ENCODE data around the gene PLN. TPM values are rescaled to one million over a fixed set of nuclear protein-coding genes. Genes with fewer than 3 reads are reported as not detected.

PLN gene
- total RNA-seq, 1 donor from 2014 or later = 0.82 TPM

DNA sequence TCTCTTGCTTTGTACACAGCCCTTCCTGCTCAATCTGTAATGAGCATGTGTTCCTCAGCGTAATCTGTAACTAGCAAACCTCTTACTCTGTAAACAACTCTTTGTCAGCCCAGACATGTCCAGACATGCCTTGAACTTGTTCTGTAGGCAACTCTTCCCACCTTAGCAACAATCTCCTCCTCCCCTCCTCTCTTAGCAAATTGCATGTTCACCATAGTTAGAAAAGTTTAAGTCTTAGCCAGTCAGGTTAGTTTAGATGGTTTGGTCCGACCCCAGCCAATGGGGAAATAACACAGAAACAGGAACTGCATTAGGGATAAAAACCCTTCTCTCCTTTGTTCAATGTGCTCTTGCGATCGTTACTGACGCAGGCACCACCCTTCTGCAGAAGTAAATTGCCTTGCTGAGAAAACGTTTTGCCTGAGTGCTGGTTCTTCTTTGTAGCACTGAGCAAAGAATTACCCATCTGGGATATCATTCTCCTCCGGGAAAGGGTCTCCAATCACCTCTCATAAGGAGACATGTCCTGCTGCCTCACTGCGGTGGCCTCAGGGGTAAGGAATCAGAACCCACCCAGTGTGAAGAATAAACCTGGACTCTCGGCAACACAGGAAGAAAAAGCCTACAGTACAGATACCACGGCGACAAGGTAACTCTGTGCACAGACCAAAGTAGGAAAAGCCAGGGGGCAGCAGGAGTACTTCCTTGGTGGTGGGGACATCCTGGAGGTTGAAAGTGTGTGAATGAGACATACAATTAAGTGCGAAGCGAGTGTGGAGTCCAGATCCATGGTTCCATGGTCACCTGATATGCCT, 26.2 kb downstream of the PLN start:
- DNase-seq (ENCODE audit: low spot score in 2 of 2) (no peak), FAIRE-seq (no peak)

DNA sequence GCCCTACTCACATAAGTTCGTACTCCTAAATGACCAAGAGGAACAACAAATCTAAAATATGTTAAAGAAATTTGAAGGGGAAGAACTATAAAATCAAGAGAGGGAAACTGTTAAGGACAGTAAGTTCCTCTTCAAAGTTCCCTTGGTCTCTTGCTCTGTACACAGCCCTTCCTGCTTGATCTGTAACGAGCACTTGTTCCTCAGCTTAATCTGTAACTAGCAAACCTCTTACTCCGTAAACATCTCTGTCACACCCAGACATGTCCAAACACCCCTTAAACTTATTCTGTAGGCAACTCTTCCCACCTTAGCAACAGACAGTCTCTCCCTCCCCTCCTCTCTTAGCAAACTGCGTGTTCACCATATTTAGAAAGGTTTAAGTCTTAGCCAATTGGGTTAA, 29.9 kb downstream of the PLN start:
- DNase-seq (ENCODE audit: low spot score in 2 of 2) (no peak), FAIRE-seq (no peak)

DNA sequence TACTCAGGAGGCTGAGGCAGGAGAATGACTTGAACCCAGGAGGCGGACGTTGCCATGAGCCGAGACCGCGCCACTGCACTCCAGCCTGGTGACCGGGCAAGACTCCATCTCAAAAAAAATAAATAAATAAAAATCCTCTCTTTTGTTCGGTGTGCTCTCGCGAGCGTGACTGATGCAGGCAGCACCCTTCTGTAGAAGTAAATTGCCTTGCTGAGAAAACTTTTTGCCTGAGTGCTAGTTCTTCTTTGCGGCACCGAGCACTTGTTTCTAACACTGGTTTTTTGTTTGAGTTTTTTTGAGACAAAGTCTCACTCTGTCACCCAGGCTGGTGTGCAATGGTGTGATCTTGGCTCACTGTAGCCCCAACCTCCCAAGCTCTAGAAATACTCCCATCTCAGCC, 30.5 kb downstream of the PLN start:
- DNase-seq (ENCODE audit: low spot score in 2 of 2) (no peak), FAIRE-seq (no peak)

DNA sequence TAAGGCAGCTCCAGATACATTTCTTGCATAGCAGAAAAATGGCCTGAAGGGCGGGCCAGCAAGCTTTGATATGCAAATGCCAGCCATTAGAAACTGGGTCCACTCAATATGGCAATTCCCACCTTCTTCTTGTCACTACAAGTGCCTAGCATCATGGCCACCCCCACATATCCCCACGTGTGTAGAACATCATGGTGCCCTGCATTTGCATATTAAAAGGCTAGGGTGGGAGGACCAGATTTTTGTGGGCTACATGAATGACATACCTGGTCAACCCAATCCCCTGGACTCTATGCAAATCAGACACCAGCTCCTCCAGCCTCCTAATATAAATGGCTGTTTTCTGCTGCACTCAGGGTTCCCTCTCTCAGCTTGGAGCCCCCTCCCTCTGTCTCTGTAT, 31.7 kb downstream of the PLN start:
- no peak for DNase-seq (ENCODE audit: low spot score in 2 of 2)
- no peak for FAIRE-seq

DNA sequence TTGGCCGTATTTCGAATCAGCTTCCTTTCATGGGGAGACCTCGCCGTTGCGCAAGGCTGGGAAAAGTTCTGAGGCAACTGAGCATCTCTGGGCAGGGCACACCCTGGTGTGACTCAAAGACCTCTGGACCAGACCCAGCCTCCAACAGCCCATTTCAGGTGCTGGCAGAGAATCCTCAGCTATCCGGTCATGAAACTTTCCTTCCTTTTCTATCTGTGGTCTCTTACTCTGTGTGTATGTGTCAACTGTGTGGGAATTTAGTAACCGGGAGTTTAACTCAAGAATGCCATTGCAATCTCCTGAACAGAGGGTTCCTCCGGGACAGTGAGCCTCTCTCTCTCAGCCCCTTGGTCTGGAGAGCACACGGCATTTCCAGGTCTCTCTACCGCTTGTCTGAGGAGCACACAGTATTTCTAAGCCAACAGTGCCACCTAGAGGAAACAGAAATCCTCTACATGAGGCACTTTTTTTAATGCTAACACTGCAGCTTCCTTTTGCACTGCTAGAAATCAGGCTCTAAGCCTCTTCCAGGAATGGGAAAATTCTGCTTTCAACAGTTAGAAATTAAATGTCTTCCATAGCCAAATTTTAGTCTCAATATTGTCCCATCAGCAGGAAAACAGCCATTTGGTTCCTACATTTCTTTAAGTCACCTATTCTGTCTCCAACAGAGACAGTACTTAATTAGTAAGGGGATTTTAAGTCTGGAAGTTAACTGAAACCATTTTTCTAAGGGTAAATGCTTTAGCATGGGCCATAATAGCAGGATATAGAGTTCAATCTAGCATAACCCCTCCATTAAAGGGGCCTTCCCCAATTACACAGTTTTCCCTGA, 32.7 kb downstream of the PLN start:
- DNase-seq (ENCODE audit: low spot score in 2 of 2) = peak; percentile 10 to 50
- no peak for FAIRE-seq

DNA sequence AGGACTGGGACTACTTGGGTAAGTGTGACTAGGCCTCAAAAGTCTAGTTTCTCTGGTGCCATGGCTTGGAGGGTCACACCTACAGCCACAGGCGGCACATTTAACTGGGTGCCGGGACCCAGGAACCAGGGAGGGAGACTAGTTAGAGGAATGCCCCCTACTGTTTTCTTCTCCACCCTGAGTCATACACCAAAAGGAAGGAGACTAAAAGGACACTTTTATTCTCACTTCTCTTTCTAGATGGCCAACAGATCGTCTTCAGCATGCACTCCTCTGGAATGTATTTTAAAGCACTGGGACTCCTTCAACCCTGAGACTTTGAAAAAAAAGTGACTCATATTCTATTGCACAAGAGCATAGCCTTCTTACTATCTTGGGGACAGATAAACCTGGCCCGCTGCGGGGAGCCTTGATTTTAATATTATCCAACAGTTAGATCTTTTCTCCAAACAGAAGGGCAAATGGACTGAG, 33.4 kb downstream of the PLN start:
- DNase-seq (ENCODE audit: low spot score in 2 of 2) (peak in 1 of 2 donors; percentile 11), FAIRE-seq (no peak)

DNA sequence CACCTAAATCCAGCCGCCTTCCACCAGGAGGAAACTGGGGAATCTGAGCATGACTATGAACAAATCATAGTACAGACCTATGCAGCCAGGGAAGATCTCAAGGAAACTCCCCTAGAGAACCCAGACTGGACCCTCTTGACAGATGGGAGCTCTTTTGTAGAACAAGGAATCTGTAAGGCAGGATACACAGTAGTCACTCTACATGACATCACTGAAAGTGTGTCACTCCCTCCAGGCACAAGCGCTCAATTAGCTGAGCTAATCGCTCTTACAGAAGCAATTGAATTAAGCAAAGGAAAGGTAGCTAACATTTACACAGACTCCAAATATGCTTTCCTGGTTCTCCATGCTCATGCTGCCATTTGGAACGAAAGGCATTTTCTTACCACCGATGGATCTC, 36.8 kb downstream of the PLN start:
- FAIRE-seq = no peak
- no peak for DNase-seq (ENCODE audit: low spot score in 2 of 2)

DNA sequence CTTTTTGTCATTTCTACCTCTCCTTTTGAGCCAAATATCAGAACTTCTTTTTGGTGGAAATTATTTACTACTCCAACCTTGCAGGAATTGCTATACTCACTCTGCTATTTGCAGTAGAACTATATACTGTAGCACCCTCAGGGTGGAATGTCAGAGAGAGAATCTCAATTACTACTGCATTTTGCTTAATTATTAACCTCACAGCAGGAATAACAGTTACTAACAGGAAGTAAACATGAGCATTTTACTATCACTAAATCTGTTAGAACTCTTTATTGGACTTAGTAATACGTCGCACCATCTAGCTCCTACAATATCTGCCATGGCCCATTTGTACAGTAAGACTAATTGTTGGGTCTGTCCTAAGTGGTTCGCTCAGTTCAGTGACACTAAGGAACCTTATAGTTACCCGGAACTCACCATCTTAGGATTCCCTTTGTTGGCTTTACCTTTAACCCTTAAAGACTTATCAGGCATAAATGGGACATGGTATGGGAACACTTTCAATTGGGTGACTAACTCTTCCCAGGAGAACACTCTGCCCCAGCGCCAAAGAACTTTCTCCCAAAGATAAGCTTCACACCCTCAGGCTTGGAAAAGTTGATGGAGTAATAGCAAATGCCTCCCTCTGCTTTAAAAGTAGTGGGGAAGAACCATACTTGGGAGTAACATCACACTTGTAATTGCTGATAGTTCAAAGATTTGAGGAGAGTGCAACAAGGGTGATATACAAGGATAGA, 38.8 kb downstream of the PLN start:
- FAIRE-seq = no peak
- DNase-seq (ENCODE audit: low spot score in 2 of 2) = no peak

DNA sequence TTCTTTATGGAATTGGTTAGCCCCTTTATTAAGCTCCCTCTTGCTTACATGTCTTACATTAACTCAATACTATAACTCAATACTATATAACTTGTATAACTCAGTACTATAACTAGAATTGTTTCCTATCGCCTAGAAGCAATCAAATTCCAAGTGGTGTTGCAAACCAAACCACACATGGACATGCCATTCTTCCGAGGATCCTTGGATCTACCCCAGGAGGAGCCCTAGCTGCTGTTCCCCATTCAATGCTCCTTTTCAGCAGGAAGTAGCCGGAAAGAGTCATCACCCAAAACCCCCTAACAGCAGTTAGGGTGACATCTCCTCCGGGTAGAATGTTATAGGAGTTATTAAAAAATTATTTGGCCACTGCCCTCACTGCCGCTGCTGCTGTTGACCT, 40.5 kb downstream of the PLN start:
- FAIRE-seq = no peak
- no peak for DNase-seq (ENCODE audit: low spot score in 2 of 2)

DNA sequence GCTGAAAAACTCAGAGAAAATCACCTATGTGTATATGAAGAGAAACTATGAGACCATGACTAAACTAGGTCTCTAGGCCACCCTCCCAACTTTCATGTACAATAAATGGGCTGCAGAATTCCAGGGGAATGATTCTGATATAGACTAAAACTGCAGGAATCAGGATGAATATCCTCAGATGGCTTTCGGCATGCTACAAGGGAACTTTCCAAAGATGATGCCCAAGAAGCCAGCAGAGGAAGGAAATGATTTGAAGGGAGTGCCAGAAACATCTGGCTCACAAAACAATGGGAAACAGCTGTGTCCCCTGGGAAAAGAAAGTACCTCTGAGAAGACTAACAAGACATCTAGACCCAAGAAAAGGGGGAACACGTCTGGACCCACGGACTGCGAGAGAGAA, 41.1 kb downstream of the PLN start:
- no peak for DNase-seq (ENCODE audit: low spot score in 2 of 2)
- no peak for FAIRE-seq

DNA sequence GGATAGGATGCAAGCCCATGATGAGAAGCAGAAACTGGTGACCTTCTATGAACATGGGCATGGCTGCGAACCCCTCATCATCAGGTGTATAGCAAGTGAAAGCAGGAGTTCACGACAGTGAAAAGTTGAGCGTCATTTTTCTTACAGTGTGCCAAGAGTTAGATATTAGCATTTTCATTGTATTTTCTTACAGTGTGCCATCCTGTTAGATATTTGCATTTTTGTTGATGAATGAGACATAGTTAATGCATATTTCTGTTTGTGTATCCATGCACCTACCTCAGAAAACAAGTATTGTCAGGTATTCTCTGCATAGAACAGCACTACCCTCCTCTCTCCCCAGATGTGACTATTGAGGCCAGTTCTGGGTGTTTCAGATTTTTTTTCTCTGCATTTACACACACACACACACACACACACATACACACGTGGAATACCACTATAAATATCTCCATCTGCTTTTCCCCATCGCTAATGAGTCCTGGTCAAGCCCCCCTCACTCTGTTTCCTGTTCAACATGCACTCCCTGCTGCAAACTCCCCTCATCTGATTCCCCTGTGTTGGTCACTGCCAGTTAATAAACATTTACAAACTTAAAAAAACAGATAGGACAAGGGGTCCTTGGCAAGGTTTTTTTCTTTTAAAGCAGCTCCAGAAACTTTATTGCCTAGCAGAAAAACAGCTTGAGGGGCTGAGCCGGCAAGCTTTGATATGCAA, 41.7 kb downstream of the PLN start:
- FAIRE-seq = no peak
- no peak for DNase-seq (ENCODE audit: low spot score in 2 of 2)

DNA sequence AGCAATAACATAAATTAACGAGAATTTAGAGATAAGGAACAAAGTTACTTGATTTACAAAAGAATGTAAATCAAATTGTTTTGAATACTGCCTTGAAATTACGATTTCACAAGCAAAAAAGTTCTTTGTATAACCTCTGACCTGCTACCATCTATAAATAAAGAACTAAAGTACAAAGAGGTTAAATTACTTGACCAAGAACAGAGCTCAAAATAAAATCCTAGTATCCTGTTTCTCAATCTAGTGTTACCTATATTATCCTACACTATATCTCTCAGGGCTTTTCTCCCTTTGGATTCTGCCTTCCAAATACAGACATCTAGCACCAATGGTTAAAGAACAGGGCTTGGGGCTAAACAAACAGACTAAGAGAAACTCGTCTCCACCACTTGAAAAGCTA, 43.8 kb downstream of the PLN start:
- no peak for DNase-seq (ENCODE audit: low spot score in 2 of 2)
- no peak for FAIRE-seq

DNA sequence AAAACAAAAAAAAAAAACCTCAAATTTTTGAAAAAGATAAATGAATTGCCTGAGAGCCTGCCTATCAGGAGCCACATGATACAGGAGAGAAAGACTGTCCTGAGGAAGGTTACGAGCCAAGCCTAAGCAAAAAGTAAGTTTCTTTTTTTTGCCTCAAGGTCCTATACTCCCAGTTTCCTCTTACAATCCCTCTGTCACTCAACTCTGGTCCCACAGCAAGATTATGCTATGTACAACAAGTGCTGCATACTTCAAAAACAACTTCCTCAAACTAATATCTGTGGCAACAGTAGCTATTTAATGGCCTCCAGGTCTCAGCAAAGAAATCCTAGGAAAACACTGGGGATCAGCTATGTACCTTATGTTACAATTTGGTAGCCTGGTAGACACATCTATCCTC, 46.8 kb downstream of the PLN start:
- no peak for FAIRE-seq
- no peak for DNase-seq (ENCODE audit: low spot score in 2 of 2)

DNA sequence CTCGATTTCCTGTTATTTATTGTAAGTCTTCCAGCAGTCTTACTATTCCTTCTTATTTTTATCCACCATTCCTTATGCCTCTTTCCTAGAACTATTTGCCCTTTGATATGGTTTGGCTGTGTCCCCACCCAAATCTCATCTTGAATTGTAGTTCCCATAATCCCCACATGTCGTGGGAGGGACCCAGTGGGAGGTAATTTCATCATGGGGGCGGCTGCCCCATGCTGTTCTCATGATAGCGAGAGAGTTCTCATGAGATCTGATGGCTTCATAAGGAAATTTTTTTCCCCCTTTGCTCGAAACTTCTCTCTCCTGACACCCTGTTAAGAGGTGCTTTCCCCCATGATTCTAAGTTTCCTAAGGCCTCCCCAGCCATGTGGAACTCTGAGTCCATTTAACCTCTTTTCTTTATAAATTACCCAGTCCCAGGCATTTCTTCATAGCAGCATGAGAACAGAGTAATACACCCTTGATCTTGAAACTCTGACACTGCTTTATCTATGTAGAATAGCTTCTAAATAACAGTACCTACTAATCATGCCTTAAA, 48.8 kb downstream of the PLN start:
- no peak for DNase-seq (ENCODE audit: low spot score in 2 of 2)
- FAIRE-seq = no peak

DNA sequence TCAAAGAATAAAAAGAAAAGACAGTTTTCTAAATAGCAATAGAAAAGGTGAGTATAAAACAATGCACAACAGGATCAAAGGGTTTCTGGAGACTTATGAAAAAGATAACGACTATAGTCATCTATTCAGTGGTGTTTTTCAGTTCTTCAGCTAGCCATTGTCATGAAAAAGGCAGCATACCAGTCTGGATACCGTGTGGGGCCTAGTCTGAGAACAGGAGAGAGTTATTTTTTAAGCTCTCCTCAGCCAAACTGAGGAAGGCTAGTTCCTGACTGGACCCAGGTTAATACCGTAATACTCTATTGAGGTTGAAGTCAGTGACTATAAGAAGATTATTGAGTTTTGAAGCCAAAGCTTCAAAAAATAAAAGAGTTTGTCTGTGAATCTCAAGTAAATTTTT, 49.5 kb downstream of the PLN start:
- FAIRE-seq = no peak
- no peak for DNase-seq (ENCODE audit: low spot score in 2 of 2)

DNA sequence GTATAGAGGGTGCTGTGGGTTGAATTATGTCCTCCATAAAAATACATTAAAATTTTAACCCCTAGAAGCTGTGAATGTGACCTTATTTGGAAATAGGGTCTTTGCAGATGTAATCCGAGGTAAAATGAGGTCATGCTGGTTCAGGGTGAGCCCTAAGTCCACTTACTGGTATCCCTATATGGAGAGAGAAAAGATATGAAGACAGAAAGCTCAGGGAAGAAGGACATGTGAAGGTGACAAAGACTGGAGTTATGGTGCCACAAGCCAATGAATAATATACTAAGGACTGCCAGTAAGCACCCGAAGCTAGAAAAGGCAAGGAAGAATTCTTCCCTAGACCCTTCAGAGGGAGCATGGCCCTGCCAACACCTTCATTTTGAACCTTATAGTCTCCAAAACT, 50.2 kb downstream of the PLN start:
- no peak for FAIRE-seq
- no peak for DNase-seq (ENCODE audit: low spot score in 2 of 2)

DNA sequence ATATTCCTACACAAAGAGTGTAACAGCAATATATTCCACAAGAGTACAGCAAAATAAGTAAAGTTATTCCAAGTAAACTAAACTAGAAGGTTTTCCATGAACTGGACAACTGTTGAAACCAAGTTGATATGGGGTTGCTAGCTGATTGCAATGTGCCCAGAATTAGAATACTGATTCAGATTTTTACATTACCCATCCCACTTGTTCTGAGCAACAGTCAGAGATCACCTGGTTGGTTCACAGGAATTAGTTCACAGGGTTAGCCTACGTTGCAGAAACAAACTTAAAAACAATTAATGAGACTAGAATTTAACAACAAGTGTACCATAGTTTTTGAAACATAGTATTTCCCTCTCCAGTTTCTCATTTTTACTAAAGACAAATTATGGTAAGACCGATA, 54.2 kb downstream of the PLN start:
- DNase-seq (ENCODE audit: low spot score in 2 of 2) (no peak), FAIRE-seq (no peak)

DNA sequence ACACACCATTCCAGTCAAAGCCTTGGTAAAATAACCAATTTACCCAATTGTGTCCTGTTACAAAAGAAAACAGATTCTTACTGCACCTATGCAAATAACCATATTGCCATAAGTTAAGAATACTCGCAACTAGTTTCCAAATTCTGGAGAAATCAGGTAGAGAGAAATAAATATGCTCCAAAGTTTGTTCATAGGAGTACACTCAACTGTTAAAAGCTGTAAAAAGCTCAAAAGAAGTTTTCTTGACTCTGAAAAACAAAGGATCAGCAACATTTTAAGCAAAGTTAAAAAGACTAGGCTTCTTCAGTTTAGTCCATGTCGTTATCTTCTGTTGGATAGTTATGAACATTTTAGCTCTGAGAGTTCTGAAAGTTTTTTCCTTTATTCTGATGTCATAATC, 55.3 kb downstream of the PLN start:
- no peak for DNase-seq (ENCODE audit: low spot score in 2 of 2)
- no peak for FAIRE-seq

DNA sequence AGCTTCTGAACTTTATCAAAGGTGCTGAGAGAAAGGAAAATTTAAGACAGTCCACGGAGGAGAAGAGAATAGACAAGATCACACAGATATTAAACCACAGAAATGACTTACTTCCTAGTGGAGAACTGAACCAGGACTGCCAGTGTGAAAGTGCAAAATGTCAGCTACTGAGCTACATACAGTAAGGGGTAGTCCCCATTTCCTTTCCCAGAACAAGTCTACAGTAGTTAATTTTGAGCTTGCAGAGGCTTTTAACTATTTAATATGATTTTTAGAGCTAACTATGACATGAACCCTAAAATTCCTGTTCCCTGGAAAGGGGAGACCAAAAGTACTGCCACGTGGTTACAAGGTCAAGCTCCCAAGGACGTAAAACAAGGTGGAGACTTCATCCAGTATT, 58.2 kb downstream of the PLN start:
- no peak for DNase-seq (ENCODE audit: low spot score in 2 of 2)
- FAIRE-seq = no peak

DNA sequence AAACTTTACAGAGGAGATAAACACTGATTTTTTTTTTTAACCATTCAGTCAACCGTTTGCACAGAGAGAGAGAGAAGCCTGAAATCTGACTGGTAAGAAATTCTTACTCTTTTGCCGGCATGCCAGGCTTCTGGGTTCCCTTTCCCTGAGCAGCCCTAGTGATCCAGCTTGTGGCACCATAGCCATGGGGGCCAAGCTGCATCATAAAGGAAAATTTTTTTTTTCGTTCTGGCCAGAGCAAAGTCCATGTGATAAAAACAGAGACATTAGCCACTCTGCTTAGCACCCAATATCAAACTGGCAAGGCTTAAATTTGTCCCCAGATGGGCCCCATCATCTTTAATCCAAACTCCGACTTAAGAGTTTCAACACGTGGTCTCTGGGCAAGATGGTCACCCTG, 58.8 kb downstream of the PLN start:
- DNase-seq (ENCODE audit: low spot score in 2 of 2) (no peak), FAIRE-seq (no peak)
